HG03045 (cell line): ENCODE measurements around the gene COG7.
"Not testable (repeated sequence)": the region's sequence is repeated elsewhere in the genome, so short reads cannot be mapped to it uniquely, and the experiment has no call there.

ENCODE experiments used
- ATAC-seq: cut with Tn5 transposase; IDR thresholded peaks from one replicate; pipeline ENCODE4 v1.9.1; 2021; ENCODE audit warnings: mild to moderate bottlenecking, moderate library complexity; ENCODE audit not compliant: unreplicated experiment

Gene COG7

GRCh38 chr16:23478566-23478965 is 25.6 kb upstream of the COG7 start:
- ATAC-seq = no peak

GRCh38 chr16:23476289-23476688 is 23.3 kb upstream of the COG7 start:
- ATAC-seq = no peak

- ATAC-seq = no peak
Measured at GRCh38 chr16:23469814-23470213, 16.8 kb upstream of the COG7 start.

- no peak for ATAC-seq
Measured at GRCh38 chr16:23466162-23466885, 13.3 kb upstream of the COG7 start.

- ATAC-seq = no peak
Measured at GRCh38 chr16:23465179-23465578, 12.2 kb upstream of the COG7 start.

- no peak for ATAC-seq
Measured at GRCh38 chr16:23464196-23464595, 11.2 kb upstream of the COG7 start.

- ATAC-seq = not testable (repeated sequence)
Measured at GRCh38 chr16:23462994-23463393, 10.0 kb upstream of the COG7 start.

GRCh38 chr16:23453338-23454052 is 506 bp upstream of the COG7 start:
- no peak for ATAC-seq

GRCh38 chr16:23452221-23452571 is 793 bp downstream of the COG7 start:
- ATAC-seq = no peak

- no peak for ATAC-seq
Measured at GRCh38 chr16:23448392-23448791, 4.6 kb downstream of the COG7 start.

GRCh38 chr16:23437542-23437941 is 15.4 kb downstream of the COG7 start:
- not testable (repeated sequence) for ATAC-seq

GRCh38 chr16:23436951-23437350 is 16.0 kb downstream of the COG7 start:
- ATAC-seq = no peak

- no peak for ATAC-seq
Measured at GRCh38 chr16:23435500-23435899, 17.5 kb downstream of the COG7 start.

GRCh38 chr16:23434380-23434779 is 18.6 kb downstream of the COG7 start:
- ATAC-seq = no peak

- no peak for ATAC-seq
Measured at GRCh38 chr16:23433261-23433920, 19.6 kb downstream of the COG7 start.

GRCh38 chr16:23432176-23433128 is 20.5 kb downstream of the COG7 start:
- ATAC-seq = no peak

GRCh38 chr16:23428351-23428750 is 24.6 kb downstream of the COG7 start:
- no peak for ATAC-seq

- no peak for ATAC-seq
Measured at GRCh38 chr16:23424292-23424958, 28.6 kb downstream of the COG7 start.

GRCh38 chr16:23423496-23424049 is 29.4 kb downstream of the COG7 start:
- no peak for ATAC-seq

- ATAC-seq = no peak
Measured at GRCh38 chr16:23420011-23420410, 33.0 kb downstream of the COG7 start.
